Right lobe of liver (tissue), 6 donors: ENCODE measurements around the gene KPTN. TPM values are rescaled to one million over a fixed set of nuclear protein-coding genes. Genes with fewer than 3 reads are reported as not detected.

Experiments used
- ATAC-seq, 4 donors: fragments of 200-7000 bp; cut with Tn5 transposase; one replicate each; pipeline ENCODE4 v1.9.1; 2020; ENCODE audit warnings: mild to moderate bottlenecking in 4 of 4, moderate library complexity in 4 of 4
- DNase-seq, 3 donors: peaks; one replicate each; pipeline ENCODE4 v3.0.0-alpha.2; 2020
- H3K27ac ChIP-seq, 3 donors: fragments of 200-600 bp; one replicate each; pipeline ENCODE4 v1.8.0; 2022
- H3K27me3 ChIP-seq, 2 donors: fragments of 200-600 bp; one replicate each; pipeline ENCODE4 v1.8.0; 2022
- H3K36me3 ChIP-seq, 4 donors: fragments of 200-600 bp; sonication (generic) in 1 of 4; one replicate each; pipeline versions ENCODE4 v1.5.1 to v1.8.0; 2017 to 2022; ENCODE audit warnings: control low read depth in 1 of 4
- H3K4me1 ChIP-seq, 4 donors: fragments of 200-600 bp; sonication (generic) in 1 of 4; one replicate each; pipeline versions ENCODE4 v1.5.1 to v1.8.0; 2017 to 2022; ENCODE audit warnings: control low read depth in 1 of 4
- H3K4me3 ChIP-seq, 3 donors: fragments of 200-600 bp; one replicate each; pipeline ENCODE4 v1.8.0; 2022
- H3K9me3 ChIP-seq, 4 donors: fragments of 200-600 bp; sonication (generic) in 1 of 4; one replicate each; pipeline versions ENCODE4 v1.5.1 to v1.8.0; 2017 to 2022; ENCODE audit warnings: control low read depth in 1 of 4
- POLR2A ChIP-seq: fragments of 450-650 bp; IDR thresholded peaks from one replicate; pipeline ENCODE4 v1.6.1; 2017; ENCODE audit warnings: antibody characterized with exemption, mild to moderate bottlenecking
- WGBS: methylation state at CpG from one replicate; pipeline ENCODE4 v1.1.6; 2018; ENCODE audit warnings: low coverage, low lambda C conversion rate; ENCODE audit not compliant: insufficient coverage; ENCODE audit errors: missing lambda C conversion rate; 5-methylcytosine and 5-hydroxymethylcytosine counted together
- intact Hi-C, 2 donors: fragments of 100-400 bp; cut with DNase I; formaldehyde crosslinking; loops; one replicate each; pipeline versions ENCODE4 v1.11.2 to v1.14.1; 2022
- total RNA-seq, 6 experiments: library from RNA; depleted of rRNA in 2 of 6; stranded (reverse); fragments of >200 nt in 2 of 6; fragmentation: NEBNext Ultra II Directional in 3 of 6; extraction: Animal tissue kit (Norgen Biotek cat#: 25700) in 3 of 6; gene quantifications; one replicate each; pipeline versions ENCODE4 v1.1.0 to v1.2.4, GENCODE V29; 2016 to 2023
- TF ChIP-seq, protein P1 (sequence below), 4 donors: fragments of 200-600 bp in 3 of 4; fragments of 450-650 bp in 1 of 4; IDR thresholded peaks; one replicate each; pipeline versions ENCODE4 v1.5.1 to v1.8.0; 2016 to 2022; ENCODE audit warnings: antibody characterized with exemption in 4 of 4, mild to moderate bottlenecking in 2 of 4
- donor health status: DM: no; HTN: yes; CAD: no.
- donor health status: DM: no; HTN: no; CAD: no.
- donor health status: DM: no; HTN: no; CAD: no.
- donor health status: DM: no; HTN: yes; CAD: no.
- donor health status: DM: no; HTN: yes; CAD: no.

KPTN gene
- total RNA-seq, 6 experiments from 2014 or later: 3.1 to 7.8 (median 6.2) TPM

DNA sequence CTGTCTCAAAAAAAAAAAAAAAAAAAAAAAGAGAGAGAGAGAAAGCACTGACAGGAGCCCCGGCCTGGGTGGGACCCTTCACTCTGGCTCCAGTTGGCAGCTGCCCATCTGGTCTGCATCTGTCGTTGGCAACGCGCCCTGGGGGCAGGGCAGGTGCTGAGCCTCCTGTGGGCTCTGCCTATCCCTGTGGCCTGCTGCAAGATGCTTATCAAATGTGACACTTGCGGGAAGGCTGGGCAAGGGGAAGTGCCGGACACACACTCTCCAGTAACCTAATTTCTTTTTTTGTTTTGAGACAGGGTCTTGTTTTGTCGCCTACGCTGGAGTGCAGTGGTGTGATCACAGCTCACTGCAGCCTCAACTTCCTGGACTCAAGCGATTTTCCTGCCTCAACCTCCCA is 10.7 kb upstream of the KPTN start:
- TF ChIP-seq, protein P1, sequence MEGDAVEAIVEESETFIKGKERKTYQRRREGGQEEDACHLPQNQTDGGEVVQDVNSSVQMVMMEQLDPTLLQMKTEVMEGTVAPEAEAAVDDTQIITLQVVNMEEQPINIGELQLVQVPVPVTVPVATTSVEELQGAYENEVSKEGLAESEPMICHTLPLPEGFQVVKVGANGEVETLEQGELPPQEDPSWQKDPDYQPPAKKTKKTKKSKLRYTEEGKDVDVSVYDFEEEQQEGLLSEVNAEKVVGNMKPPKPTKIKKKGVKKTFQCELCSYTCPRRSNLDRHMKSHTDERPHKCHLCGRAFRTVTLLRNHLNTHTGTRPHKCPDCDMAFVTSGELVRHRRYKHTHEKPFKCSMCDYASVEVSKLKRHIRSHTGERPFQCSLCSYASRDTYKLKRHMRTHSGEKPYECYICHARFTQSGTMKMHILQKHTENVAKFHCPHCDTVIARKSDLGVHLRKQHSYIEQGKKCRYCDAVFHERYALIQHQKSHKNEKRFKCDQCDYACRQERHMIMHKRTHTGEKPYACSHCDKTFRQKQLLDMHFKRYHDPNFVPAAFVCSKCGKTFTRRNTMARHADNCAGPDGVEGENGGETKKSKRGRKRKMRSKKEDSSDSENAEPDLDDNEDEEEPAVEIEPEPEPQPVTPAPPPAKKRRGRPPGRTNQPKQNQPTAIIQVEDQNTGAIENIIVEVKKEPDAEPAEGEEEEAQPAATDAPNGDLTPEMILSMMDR (IDR thresholded peaks at IDR 0.05): no peak
- TF ChIP-seq POLR2A: no peak
- H3K36me3 ChIP-seq: peaks cover 0 to 59% (median 11%) of the 10 kb centered on the region in 4 donors

DNA sequence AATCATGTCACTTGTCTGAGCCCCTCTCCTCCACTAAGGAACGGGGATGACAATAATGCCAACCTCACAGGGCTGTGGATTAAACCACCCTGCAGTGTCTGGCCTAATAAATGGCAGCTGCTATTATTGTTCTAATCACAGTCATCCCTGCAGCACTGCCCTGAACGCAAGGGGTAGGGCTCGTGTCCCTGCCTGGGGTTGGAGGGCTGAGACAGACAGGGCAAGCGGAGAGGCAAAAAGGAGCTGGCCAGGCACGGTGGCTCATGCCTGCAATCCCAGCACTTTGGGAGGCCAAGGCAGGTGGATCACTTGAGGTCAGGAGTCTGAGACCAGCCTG is 10.2 kb upstream of the KPTN start:
- 93% methylated on average over 3 of the region's 5 CpGs for WGBS
- Histone ChIP-seq H3K9me3 (no peaks in the 10 kb centered on the region), H3K27me3 (no peaks in the 10 kb centered on the region), H3K4me1 (no peaks in the 10 kb centered on the region), H3K4me3 (no peak overlapping the region), H3K36me3 (peaks cover 0 to 59% (median 12%) of the 10 kb centered on the region in 4 donors), H3K27ac (no peak overlapping the region)
- ATAC-seq (no peak), DNase-seq (no peak)
- TF ChIP-seq, protein P1 (IDR thresholded peaks at IDR 0.05): no peak
- no peak for TF ChIP-seq POLR2A
- intact Hi-C loops: no loop called here

More for the DNA sequence above, 10.7 kb upstream of the KPTN start:
- no peaks in the 10 kb centered on the region for H3K9me3 ChIP-seq
- H3K27me3 ChIP-seq: no peaks in the 10 kb centered on the region
- H3K4me3 ChIP-seq: no peak overlapping the region
- WGBS: 40% methylated on average over 8 of the region's 9 CpGs
- DNase-seq (no peak), ATAC-seq (no peak)
- H3K4me1 ChIP-seq: no peaks in the 10 kb centered on the region
- H3K27ac ChIP-seq: no peak overlapping the region
- intact Hi-C loops: no loop called here

DNA sequence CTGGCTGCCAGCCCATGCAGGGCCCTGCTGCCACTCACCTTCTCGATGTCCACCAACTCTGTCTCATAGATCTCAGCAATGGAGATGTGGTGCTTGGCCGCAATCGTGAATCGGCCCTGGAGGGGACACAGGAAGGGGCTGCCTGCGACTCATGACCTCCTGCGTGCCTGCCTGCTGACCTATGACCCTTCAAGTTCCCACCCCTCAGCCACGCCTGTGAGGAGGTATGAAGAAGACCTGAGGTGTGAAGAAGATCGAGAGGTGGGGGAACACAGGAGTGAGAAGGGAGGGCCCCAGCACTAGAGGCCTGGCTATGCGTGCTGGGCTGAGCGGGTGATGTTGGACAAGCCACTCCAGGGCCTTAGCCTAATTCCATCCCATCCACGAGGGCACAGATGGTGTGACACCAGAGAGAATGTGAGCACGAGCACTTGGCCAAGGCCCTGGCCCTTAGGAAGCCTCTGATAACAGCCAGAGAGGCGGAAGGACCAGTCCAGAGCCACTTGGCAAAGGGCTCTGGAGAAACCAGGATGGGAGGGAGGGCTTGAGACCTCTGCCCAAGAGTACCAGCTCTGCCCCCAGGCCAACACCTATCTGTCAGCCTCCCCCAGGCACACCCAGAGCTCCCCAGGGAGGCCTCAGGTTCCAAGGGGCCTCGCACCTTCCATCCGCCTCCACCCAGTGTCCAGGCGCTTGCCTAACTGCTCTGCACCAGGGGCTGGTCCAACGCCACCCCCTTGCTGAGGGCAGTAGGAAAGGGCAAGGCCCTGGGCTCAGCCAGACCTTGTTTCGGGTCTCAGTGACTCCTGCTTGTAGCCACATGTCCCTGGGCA is 9.6 kb upstream of the KPTN start:
- WGBS: 63% methylated on average over 7 of the region's 18 CpGs
- no peak overlapping the region for H3K27ac ChIP-seq
- intact Hi-C loops: no loop called here
- peaks cover 0 to 56% (median 10%) of the 10 kb centered on the region in 4 donors for H3K36me3 ChIP-seq
- H3K27me3 ChIP-seq: no peaks in the 10 kb centered on the region
- DNase-seq: no peak
- no peak for ATAC-seq
- TF ChIP-seq, protein P1 (IDR thresholded peaks at IDR 0.05): no peak
- TF ChIP-seq POLR2A: no peak
- no peaks in the 10 kb centered on the region for H3K9me3 ChIP-seq
- H3K4me1 ChIP-seq: no peaks in the 10 kb centered on the region
- no peak overlapping the region for H3K4me3 ChIP-seq

DNA sequence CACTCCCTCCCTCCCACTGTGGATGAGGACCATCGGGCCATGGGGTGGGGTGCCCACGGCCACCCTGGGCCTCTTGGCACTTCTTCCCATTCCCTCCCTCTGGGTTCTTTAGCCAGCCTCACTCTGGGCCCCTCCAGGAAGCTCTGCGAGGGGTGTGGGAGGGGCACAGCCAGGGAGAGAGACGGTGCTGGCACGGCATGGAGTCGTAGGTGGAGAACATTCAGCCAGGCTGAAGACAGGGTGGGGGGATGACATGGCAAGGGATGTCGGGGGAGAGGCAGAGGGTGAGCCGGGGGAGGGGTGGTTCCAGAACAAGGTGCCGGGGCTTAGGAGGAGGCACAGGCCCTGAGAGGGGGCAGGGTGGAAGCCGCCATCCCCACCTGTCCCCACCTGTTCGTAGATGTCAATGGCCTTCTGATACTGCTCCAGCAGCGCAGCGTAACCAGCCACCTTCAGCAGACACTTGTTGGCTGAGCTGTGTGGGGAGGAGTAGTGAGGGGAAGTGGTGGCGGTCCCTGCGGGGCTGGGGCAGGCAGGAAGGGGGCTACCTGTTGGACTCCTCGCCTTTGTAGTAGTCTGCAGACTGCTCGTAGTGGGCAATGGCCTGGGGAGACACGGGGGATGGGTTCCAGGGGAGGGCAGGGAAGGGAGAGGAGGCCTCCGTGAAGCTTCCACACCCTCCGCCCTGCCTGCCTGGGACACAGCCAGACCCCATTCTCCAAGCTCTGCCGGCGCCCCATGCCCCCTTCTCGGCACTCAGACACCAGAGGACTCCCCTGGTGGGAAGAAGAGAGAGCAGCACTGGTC is 8.8 kb upstream of the KPTN start:
- ATAC-seq (no peak), DNase-seq (no peak)
- Histone ChIP-seq H3K9me3 (no peaks in the 10 kb centered on the region), H3K27me3 (no peaks in the 10 kb centered on the region), H3K4me3 (no peak overlapping the region), H3K27ac (no peak overlapping the region), H3K4me1 (no peaks in the 10 kb centered on the region), H3K36me3 (peaks cover 0 to 55% (median 8%) of the 10 kb centered on the region in 4 donors)
- whole genome bisulfite sequencing: 59% methylated on average over 8 of the region's 23 CpGs
- no peak for TF ChIP-seq POLR2A
- TF ChIP-seq, protein P1 (IDR thresholded peaks at IDR 0.05): no peak
- intact Hi-C loops: no loop called here
